ENCODE measurements around the gene FCN3. TPM values are rescaled to one million over a fixed set of nuclear protein-coding genes. Genes with fewer than 3 reads are reported as not detected.

The FCN3 gene
- total and polyA plus RNA-seq, 9 of the 15 experiments (the other 6 are each of a cell fraction or from before 2014, with no cell fraction given) = 0.49 TPM; not detected in 8

- Histone ChIP-seq H2AFZ (ENCODE audit: low read depth, low read length) (peak overlapping the region; percentile 86), H3K4me2 (ENCODE audit: insufficient read depth, low read length) (peak overlapping the region; percentile 68), H3K9me3 (replicated peaks; ENCODE audit: control insufficient read depth, insufficient read depth, low read depth, low read length) (no peaks in the 10 kb centered on the region), H3K27ac (ENCODE audit: extremely low read depth, low read depth, low read length) (no peak overlapping the region), H4K20me1 (replicated peaks; ENCODE audit: control insufficient read depth, insufficient read depth, low read length) (peaks cover 10% of the 10 kb centered on the region; the same call in 1 of the 2 replicates), H3K9me1 (ENCODE audit: control insufficient read depth, insufficient read depth, low read length) (no peaks in the 10 kb centered on the region), H3K4me3 (peak overlapping the region; percentile 30), H3K9ac (ENCODE audit: insufficient read depth in 1 of 2, low read depth in 2 of 2, low read length in 2 of 2) (peak overlapping the region in 1 of 2 experiments; percentile 87; a peak in 2 of 4 replicates), H3K79me2 (ENCODE audit: control insufficient read depth, insufficient read depth, low read length) (no peaks in the 10 kb centered on the region), H3K36me3 (ENCODE audit: control insufficient read depth, insufficient read depth, low read length) (peaks cover 12% of the 10 kb centered on the region; the same call in 2 of the 3 replicates), H3K27me3 (ENCODE audit: control insufficient read depth in 2 of 2, insufficient read depth in 2 of 2, low read length in 2 of 2) (no peaks in the 10 kb centered on the region), H3K4me1 (replicated peaks in 1 of 2; ENCODE audit: control insufficient read depth in 2 of 2, insufficient read depth in 2 of 2, low read length in 2 of 2) (peaks cover 18 to 64% of the 10 kb centered on the region in 2 experiments)
- DNase-seq (ENCODE audit: extremely low read depth in 1 of 4, low spot score in 3 of 4) (peak; percentile 50 to 87 (median 74)), ATAC-seq (peak; percentile 40), FAIRE-seq (peak; percentile 23)
- BruUV-seq (replicated peaks) = no TSS peak
- POLR2A ChIA-PET = interaction anchor here (0.6 to 0.9 kb wide), 3 partner anchors 10 to 75 kb away, joined by 3 to 5 read pairs (median 3); no protein-coding TSS in a partner anchor
- CTCF ChIA-PET (ENCODE audit: low intra/inter-chr PET ratio) = no interaction called here
- intact Hi-C loops (cut with micrococcal nuclease) (loop anchor here (10.0 kb wide), 1 partner anchor 166 kb away; no protein-coding TSS in a partner anchor), in situ Hi-C loops (cut with MboI) (no loop called here)
- WGBS (ENCODE audit: insufficient coverage, low coverage, missing lambda C conversion rate) = 40% methylated on average over 53 of the region's 71 CpGs
- TF ChIP-seq CLOCK (CRISPR knock-in tag; IDR thresholded peaks at IDR 0.05; ENCODE audit: borderline replicate concordance) (no peak), ZBTB33 (CRISPR knock-in tag; IDR thresholded peaks at IDR 0.05) (peak; percentile 71), E4F1 (CRISPR knock-in tag; IDR thresholded peaks at IDR 0.05; ENCODE audit: borderline replicate concordance) (no peak), DMBX1 (CRISPR knock-in tag; IDR thresholded peaks at IDR 0.05; ENCODE audit: borderline replicate concordance) (no peak), STAT6 (CRISPR knock-in tag; IDR thresholded peaks at IDR 0.05) (no peak), HOXB6 (CRISPR knock-in tag; IDR thresholded peaks at IDR 0.05; ENCODE audit: borderline replicate concordance) (no peak), GABPB1 (CRISPR knock-in tag; IDR thresholded peaks at IDR 0.05) (no peak)
Observed at GRCh38 chr1:27360159-27361043, 14.2 kb downstream of the FCN3 start.
